NB4 (cell line): ENCODE measurements around the gene TYMS.

Experiments
- MYC ChIP-seq: IDR thresholded peaks from 2 replicates; pipeline ENCODE4 v1.6.1; 2011; ENCODE audit warnings: low read depth, low read length
- POLR2A ChIP-seq: IDR thresholded peaks from 2 replicates; pipeline ENCODE4 v1.6.1; 2011; ENCODE audit warnings: mild to moderate bottlenecking; ENCODE audit not compliant: insufficient read length; ENCODE audit errors: extremely low read depth
- TF ChIP-seq, protein P1 (sequence below): IDR thresholded peaks from one replicate; pipeline ENCODE4 v1.5.1; 2012; ENCODE audit warnings: low read depth, low read length
- TF ChIP-seq, protein P2 (sequence below): IDR thresholded peaks from 2 replicates; pipeline ENCODE4 v1.6.1; 2011; ENCODE audit warnings: low read depth, low read length

DNA sequence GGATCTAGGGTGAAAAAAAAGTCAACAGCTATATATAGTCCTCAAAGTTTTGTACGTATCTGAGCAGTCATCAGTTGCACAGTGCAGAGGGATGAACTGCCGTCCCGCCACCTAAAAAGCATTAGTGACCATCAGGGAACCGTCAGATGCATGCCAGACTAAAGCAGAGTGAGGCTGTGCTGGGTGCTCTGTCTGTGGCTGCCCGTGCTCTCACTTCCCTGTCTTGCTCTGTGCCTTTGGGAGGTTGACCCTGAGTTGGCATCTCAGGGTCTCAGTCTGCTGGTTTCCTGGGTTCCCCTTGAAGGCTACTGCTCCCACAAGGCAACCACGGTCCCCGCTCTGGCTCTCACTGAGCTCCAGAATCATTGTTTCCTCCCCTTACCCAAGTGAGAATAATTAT, 49.5 kb upstream of the TYMS start:
- TF ChIP-seq, protein P1, sequence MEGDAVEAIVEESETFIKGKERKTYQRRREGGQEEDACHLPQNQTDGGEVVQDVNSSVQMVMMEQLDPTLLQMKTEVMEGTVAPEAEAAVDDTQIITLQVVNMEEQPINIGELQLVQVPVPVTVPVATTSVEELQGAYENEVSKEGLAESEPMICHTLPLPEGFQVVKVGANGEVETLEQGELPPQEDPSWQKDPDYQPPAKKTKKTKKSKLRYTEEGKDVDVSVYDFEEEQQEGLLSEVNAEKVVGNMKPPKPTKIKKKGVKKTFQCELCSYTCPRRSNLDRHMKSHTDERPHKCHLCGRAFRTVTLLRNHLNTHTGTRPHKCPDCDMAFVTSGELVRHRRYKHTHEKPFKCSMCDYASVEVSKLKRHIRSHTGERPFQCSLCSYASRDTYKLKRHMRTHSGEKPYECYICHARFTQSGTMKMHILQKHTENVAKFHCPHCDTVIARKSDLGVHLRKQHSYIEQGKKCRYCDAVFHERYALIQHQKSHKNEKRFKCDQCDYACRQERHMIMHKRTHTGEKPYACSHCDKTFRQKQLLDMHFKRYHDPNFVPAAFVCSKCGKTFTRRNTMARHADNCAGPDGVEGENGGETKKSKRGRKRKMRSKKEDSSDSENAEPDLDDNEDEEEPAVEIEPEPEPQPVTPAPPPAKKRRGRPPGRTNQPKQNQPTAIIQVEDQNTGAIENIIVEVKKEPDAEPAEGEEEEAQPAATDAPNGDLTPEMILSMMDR, result no peak
- TF ChIP-seq POLR2A (no peak), MYC (no peak)
- TF ChIP-seq, protein P2, sequence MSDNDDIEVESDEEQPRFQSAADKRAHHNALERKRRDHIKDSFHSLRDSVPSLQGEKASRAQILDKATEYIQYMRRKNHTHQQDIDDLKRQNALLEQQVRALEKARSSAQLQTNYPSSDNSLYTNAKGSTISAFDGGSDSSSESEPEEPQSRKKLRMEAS, result no peak
